ENCODE results near the gene SRRM4.

DNA sequence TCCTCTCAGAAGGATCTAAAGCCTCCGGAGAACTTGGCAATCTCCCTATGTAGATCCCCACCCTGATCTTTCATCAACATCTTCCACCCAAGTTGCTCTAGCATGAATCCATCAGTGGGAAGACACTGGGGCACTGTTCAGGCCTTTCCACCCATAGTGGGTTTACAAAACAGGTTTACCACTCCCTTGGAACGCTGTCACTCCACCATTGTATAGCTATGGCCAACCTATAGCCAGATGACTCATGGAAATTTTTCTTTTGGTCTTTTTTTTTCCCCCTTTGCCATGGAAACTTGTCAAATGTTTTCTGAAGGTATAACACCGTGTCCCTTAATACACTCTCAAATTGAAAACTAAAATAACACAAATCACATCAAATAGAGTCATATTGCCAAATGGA lies 186.6 kb downstream of the SRRM4 start:
- TF ChIP-seq EZH2phosphoT487 (IDR thresholded peaks at IDR 0.05; ENCODE audit: borderline replicate concordance, low read length), result no peak
- TF ChIP-seq, protein P1, sequence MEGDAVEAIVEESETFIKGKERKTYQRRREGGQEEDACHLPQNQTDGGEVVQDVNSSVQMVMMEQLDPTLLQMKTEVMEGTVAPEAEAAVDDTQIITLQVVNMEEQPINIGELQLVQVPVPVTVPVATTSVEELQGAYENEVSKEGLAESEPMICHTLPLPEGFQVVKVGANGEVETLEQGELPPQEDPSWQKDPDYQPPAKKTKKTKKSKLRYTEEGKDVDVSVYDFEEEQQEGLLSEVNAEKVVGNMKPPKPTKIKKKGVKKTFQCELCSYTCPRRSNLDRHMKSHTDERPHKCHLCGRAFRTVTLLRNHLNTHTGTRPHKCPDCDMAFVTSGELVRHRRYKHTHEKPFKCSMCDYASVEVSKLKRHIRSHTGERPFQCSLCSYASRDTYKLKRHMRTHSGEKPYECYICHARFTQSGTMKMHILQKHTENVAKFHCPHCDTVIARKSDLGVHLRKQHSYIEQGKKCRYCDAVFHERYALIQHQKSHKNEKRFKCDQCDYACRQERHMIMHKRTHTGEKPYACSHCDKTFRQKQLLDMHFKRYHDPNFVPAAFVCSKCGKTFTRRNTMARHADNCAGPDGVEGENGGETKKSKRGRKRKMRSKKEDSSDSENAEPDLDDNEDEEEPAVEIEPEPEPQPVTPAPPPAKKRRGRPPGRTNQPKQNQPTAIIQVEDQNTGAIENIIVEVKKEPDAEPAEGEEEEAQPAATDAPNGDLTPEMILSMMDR (conservative IDR thresholded peaks at IDR 0.05; ENCODE audit: low read depth, low read length), result no peak
- TF ChIP-seq EZH2 (IDR thresholded peaks at IDR 0.05; ENCODE audit: low read length, unreplicated experiment), result no peak
